ENCODE measurements around the gene THEMIS.
"Not testable (repeated sequence)": the region's sequence is repeated elsewhere in the genome, so short reads cannot be mapped to it uniquely, and the experiment has no call there.

The THEMIS gene

DNA sequence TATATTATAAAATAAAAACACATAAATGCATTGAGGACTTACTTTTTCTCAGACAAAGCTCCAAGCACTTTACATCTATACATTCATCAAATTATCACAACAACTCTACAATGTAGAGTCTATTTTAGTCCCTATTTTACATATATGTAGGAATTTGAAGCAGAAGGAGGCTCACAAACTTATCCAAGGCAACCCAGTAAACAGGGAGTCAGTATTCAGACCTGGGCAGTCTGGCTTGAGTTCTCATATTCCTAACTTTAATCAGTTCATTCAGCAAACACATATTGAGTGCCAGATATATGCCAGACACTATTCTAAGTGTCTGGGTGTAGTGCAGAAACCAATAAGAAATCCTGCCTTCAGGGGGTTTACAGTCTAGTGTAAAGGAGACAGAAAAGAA lies 194.6 kb downstream of the THEMIS start:
- DNase-seq: no peak

DNA sequence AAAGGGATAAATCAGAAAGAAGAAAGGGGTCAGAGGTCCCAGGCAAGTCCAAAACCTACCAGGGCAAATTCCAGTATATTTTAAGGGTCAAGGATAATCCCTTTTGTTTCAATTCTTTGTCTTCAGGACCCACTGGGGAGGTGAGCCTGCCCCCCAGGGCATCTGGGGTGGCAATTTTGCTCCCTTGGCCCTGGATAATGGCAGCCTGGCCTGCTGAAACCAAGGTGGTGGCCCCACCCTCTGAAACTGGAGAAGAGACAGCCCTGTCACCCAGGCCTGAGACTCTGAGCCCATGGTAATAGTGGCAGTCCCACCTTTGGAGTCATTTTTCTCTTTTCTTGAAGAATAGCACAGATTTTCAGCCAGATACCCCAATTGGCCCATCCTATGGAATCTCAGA lies 205.8 kb downstream of the THEMIS start:
- DNase-seq: no peak

DNA sequence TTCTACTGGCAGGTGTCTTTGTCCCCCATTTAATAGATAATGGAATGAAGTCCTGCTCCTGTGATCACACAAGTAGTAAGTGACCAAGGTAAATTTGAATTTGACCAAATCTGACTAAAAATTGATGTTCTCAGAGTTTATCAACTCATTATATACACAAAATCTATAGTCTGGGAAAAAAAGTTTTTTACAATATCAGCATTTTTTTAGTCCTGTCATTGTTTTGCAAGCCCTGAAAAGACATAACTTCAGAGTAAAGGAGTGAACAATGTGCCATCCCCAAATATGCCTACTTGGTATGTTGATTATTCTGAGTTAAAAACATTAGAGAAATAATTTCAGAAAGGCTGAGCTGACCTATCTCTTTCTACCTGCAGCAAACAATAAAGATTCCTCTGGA lies 209.7 kb downstream of the THEMIS start:
- no peak for DNase-seq

DNA sequence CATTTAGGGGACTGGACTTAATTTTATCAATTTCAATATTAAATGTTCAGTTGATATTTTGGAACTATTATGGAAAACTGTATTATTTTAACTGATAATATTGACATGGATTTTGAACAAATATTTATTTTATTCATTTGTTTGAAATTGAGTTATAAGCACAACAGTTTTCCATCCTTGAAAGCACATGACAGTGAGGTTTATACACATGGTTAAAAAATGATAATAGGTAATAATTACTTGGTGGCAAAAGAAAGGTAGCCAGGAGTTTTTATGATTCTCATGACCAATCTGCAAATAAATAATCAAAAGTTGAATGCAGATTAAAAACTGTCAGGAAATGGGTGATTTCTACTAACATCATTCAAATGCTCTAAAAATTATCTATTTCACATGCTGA lies 210.3 kb downstream of the THEMIS start:
- no peak for DNase-seq

DNA sequence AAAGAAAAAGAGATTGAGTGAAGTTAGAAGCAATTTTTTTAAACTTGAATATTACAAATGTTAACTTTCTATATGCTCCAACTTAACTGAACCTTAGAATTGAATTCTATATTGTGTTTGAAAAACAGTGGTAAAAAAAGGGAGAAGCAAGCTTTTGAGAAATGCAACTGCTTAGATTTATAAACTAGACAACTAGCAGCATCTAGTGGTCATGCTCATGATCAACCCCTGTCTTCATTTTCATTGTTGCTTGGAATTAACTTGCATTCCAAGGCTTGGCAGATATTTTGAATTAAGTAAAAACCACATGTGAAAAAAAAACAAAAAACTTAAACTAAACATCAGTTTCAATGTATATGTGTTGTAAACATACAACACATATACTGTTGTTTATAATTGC lies 210.8 kb downstream of the THEMIS start:
- no peak for DNase-seq

DNA sequence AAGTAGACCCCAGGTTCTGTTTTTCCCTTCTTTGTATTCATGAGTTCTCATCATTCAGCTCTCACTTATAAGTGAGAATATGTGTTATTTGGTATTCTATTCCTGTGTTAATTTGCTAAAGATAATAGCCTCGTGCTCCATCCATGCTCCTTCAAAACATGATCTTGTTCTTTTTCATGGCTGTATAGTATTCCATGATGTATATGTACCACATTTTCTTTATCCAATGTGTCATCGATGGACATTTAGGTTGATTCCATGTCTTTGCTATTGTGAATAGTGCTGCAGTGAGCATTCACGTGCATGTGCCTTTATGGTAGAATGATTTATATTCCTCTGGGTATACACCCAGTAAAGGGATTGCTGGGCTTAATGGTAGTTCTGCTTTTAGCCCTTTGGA lies 213.4 kb downstream of the THEMIS start:
- DNase-seq: not testable (repeated sequence)

DNA sequence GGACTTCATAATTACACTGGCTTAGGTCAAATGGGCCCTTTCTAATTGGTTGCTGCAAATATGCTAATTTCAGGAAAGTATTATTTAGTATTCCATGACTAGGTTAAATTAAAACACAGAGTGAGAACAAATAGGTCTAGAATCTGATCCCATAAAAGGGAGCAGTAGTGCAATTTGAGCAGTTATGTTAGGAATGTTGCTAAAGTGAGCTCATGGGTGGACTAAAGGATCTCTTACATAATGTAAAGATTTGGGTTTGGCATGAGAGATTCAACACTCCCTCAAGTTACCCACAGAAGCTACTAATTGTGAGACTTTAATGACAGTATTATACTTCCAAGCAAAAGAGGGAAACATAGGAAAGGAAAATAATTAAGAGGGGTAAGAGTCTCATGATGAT lies 214.8 kb downstream of the THEMIS start:
- no peak for DNase-seq

DNA sequence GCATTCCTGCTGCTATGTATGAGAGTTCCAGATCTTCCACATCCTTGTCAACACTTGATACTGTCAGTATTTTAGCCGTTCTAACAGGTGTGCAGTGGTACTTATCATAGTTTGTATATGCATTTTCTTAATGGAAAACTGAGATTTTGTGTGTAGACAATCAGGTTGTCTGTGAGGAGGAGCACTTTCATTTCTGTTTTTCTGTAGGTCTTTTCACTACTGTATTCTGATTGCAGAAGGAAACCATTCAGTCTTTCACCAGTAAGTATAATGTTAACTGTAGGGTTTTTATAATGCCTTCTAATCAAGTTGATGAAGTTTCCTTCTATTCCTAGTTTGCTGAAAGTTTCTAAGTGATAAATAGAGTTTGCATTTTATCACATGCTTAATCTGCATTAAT lies 216.4 kb downstream of the THEMIS start:
- DNase-seq: no peak
